ENCODE measurements around the gene TMEM14C.

The TMEM14C gene

DNA sequence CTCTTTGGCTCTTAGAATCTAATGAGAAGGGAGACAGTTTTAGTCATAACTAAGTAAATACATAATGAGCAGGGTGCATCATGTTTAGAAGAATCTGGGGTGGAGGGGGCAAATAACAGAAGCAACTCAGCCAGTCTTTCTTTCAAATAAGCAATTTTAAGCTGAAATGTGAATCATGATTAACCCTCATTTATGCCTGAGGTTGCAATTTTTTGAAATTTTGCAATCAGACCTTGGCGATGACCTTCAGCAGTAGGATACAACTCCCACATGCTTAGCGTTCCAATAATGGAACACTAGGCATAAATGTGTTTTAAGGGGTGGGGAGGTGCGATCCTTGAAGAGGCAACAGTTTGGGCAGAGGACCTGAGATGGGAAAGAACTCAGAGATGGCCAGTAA, 55.4 kb downstream of the TMEM14C start:
- Mint-ChIP-seq H3K4me1 (ENCODE audit: low read depth) (peaks cover 14% of the 10 kb centered on the region), H3K36me3 (peaks cover 23% of the 10 kb centered on the region), H3K27ac (peak overlapping the region; percentile 10), H3K9me3 (ENCODE audit: low read depth) (no peaks in the 10 kb centered on the region), H3K4me3 (no peak overlapping the region), H3K27me3 (no peaks in the 10 kb centered on the region)

DNA sequence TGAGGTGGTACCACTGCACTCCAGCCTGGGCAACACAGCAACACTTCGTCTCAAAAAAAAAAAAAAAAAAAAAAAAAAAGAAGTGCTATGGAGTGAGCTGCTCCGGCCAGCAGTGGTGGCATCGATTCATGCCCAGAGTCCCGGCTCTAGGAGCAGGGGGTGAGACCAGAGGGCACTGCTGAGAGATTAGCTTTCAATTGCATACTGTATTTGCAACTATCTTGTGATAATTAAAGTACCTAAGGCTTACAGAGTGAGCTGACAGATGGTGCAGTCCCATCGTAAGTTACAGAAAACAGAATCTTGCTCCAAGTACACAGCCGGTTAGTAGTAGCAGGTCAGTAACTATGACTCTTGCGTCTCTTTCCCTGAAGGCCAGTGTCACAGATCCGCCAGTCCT, 56.2 kb downstream of the TMEM14C start:
- Mint-ChIP-seq H3K27me3 (no peaks in the 10 kb centered on the region), H3K36me3 (peaks cover 27% of the 10 kb centered on the region), H3K4me3 (no peak overlapping the region), H3K27ac (no peak overlapping the region), H3K9me3 (ENCODE audit: low read depth) (no peaks in the 10 kb centered on the region), H3K4me1 (ENCODE audit: low read depth) (peaks cover 14% of the 10 kb centered on the region)
